IPS DF 4.7 (cell line): ENCODE data around the gene PLCE1.
"Not testable (repeated sequence)": the region's sequence is repeated elsewhere in the genome, so short reads cannot be mapped to it uniquely, and the experiment has no call there.

Source experiments
- DNase-seq: peaks from one replicate; pipeline ENCODE4 v3.0.0-alpha.2; 2013; ENCODE audit warnings: low spot score; ENCODE audit errors: extremely low read depth

The PLCE1 gene

GRCh38 chr10:93993782-93994437 lies at the start of gene PLCE1:
TSS of gene PLCE1 (plus strand) at chr10:93993931. CDS start at chr10:94031047, 37,116 bp downstream.
- DNase-seq: no peak

- no peak for DNase-seq
Measured at GRCh38 chr10:93945819-93946218, 47.9 kb upstream of the PLCE1 start.

- DNase-seq: no peak
Measured at GRCh38 chr10:93947055-93947454, 46.7 kb upstream of the PLCE1 start.

GRCh38 chr10:93947524-93947923 lies 46.2 kb upstream of the PLCE1 start:
- DNase-seq: no peak

GRCh38 chr10:93951905-93952304 lies 41.8 kb upstream of the PLCE1 start:
- DNase-seq: no peak

- DNase-seq: no peak
Measured at GRCh38 chr10:93954299-93954698, 39.4 kb upstream of the PLCE1 start.

- no peak for DNase-seq
Measured at GRCh38 chr10:93954726-93955363, 38.9 kb upstream of the PLCE1 start.

- DNase-seq: no peak
Measured at GRCh38 chr10:93958834-93959233, 34.9 kb upstream of the PLCE1 start.

- not testable (repeated sequence) for DNase-seq
Measured at GRCh38 chr10:93960988-93961387, 32.7 kb upstream of the PLCE1 start.

GRCh38 chr10:93962973-93963372 lies 30.8 kb upstream of the PLCE1 start:
- DNase-seq: no peak

- no peak for DNase-seq
Measured at GRCh38 chr10:93963434-93963833, 30.3 kb upstream of the PLCE1 start.

GRCh38 chr10:93965911-93966310 lies 27.8 kb upstream of the PLCE1 start:
- no peak for DNase-seq

- no peak for DNase-seq
Measured at GRCh38 chr10:93967756-93968155, 26.0 kb upstream of the PLCE1 start.

- DNase-seq: no peak
Measured at GRCh38 chr10:93968540-93968945, 25.2 kb upstream of the PLCE1 start.

GRCh38 chr10:93970433-93971010 lies 23.2 kb upstream of the PLCE1 start:
- not testable (repeated sequence) for DNase-seq

GRCh38 chr10:93973748-93974445 lies 19.8 kb upstream of the PLCE1 start:
- no peak for DNase-seq

- no peak for DNase-seq
Measured at GRCh38 chr10:93977442-93977841, 16.3 kb upstream of the PLCE1 start.

- no peak for DNase-seq
Measured at GRCh38 chr10:93980486-93980885, 13.2 kb upstream of the PLCE1 start.

- no peak for DNase-seq
Measured at GRCh38 chr10:93991114-93991513, 2.6 kb upstream of the PLCE1 start.

- no peak for DNase-seq
Measured at GRCh38 chr10:93991596-93992284, 2.0 kb upstream of the PLCE1 start.

GRCh38 chr10:93992400-93993030 lies 1.2 kb upstream of the PLCE1 start:
- no peak for DNase-seq
